Stomach (tissue), 19 donors: ENCODE results near the gene PLPP1. TPM values are rescaled to one million over a fixed set of nuclear protein-coding genes. Genes with fewer than 3 reads are reported as not detected.

Experiments used
- DNase-seq, 2 donors: peaks; one replicate each; pipeline versions ENCODE4 v3.0.0 to v3.0.0-alpha.2; 2013 to 2019
- H3K27ac ChIP-seq, 5 donors: fragments of 200-600 bp in 4 of 5; sonication (generic) in 4 of 5; one replicate each; pipeline ENCODE4 v1.5.1; 2013 to 2019; ENCODE audit warnings: mild to moderate bottlenecking in 1 of 5, moderate library complexity in 1 of 5
- H3K27me3 ChIP-seq, 3 donors: fragments of 200-600 bp; sonication (generic); one replicate each; pipeline ENCODE4 v1.5.1; 2017 to 2019; ENCODE audit warnings: mixed run types in 1 of 3
- H3K36me3 ChIP-seq, 4 donors: fragments of 200-600 bp; sonication (generic); 1 replicate in 3 of 4; 2 replicates in 1 of 4; pipeline ENCODE4 v1.5.1; 2016 to 2019
- H3K4me1 ChIP-seq, 4 donors: fragments of 200-600 bp; sonication (generic); one replicate each; pipeline ENCODE4 v1.5.1; 2016 to 2019
- H3K4me3 ChIP-seq, 4 donors: fragments of 200-600 bp; sonication (generic) in 3 of 4; one replicate each; pipeline ENCODE4 v1.5.1; 2016 to 2019; ENCODE audit warnings: mild to moderate bottlenecking in 1 of 4
- H3K9me3 ChIP-seq, 4 donors: fragments of 200-600 bp; sonication (generic); one replicate each; pipeline ENCODE4 v1.5.1; 2016 to 2019
- CTCF ChIP-seq, 7 experiments: fragments of 450-650 bp in 4 of 7; fragments of 200-600 bp in 3 of 7; sonication (generic) in 3 of 7; IDR thresholded peaks; one replicate each; pipeline ENCODE4 v1.5.1; 2016 to 2019; ENCODE audit warnings: antibody characterized with exemption in 7 of 7, control low read depth in 2 of 7, mild to moderate bottlenecking in 1 of 7
- EP300 ChIP-seq: sonication (generic); formaldehyde crosslinking; IDR thresholded peaks from one replicate; pipeline ENCODE4 v1.6.1; 2017; ENCODE audit warnings: antibody characterized with exemption
- POLR2A ChIP-seq, 4 donors: fragments of 450-650 bp; IDR thresholded peaks; one replicate each; pipeline ENCODE4 v1.6.1; 2016; ENCODE audit warnings: antibody characterized with exemption in 4 of 4, control low read depth in 2 of 4, mild to moderate bottlenecking in 1 of 4, moderate library complexity in 1 of 4
- POLR2AphosphoS5 ChIP-seq, 3 donors: sonication (generic); formaldehyde crosslinking; IDR thresholded peaks; one replicate each; pipeline ENCODE4 v1.6.1; 2016; ENCODE audit warnings: antibody characterized with exemption in 3 of 3
- WGBS, 5 donors: extraction: QIAGEN DNeasy Blood & Tissue Kit in 3 of 5; methylation state at CpG; one replicate each; pipeline versions ENCODE4 v1.1.5 to v1.1.7; 2013 to 2018; 5-methylcytosine and 5-hydroxymethylcytosine counted together
- intact Hi-C: fragments of 100-400 bp; cut with DNase I; formaldehyde crosslinking; loops from one replicate; pipeline ENCODE4 v1.15.1; 2023; ENCODE audit warnings: low total_unique reads
- long read RNA-seq, 10 donors: transcript quantifications; one replicate each; lab custom pipeline, GENCODE V29; 2026
- polyA plus RNA-seq, 3 donors: library from polyadenylated mRNA; stranded (reverse); fragments of 200-250 nt; gene quantifications; one replicate each; pipeline ENCODE4 v1.2.3, GENCODE V29; 2013
- total RNA-seq, 5 donors: library from RNA; depleted of rRNA; stranded (reverse); fragments of >200 nt; gene quantifications; one replicate each; pipeline versions ENCODE4 v1.1.0 to v1.2.3, GENCODE V29; 2014 to 2016
- donor health status: healthy with polysubstance abuse.
- donor health status: Bipolar disorder and iron deficiency.
- donor health status: healthy.

Gene PLPP1
- 100 to 1,000 TPM in 3 of 5 donors, 10 to 100 TPM in 2; 63.6 to 592 (median 175) TPM for total RNA-seq
- polyA plus RNA-seq: 10 to 100 TPM; 29.5 to 48.7 (median 32.4) TPM
- long read RNA-seq, donor 1, transcript PLPP1-202 (6 exons, 1,597 nt): major isoform, 9 of 10 reads
- long read RNA-seq, donor 1, partial matches to known transcripts: 0 of 10 reads
- long read RNA-seq, donor 1, other reads (novel, unspliced or antisense): 0 of 10 reads
- long read RNA-seq, donor 2, transcript PLPP1-202 (6 exons, 1,597 nt): major isoform, 27 of 29 reads
- long read RNA-seq, donor 2, partial matches to known transcripts: 0 of 29 reads
- long read RNA-seq, donor 2, other reads (novel, unspliced or antisense): 0 of 29 reads
- long read RNA-seq, donor 3, transcript PLPP1-202 (6 exons, 1,597 nt): major isoform, 6 of 7 reads
- long read RNA-seq, donor 3, partial matches to known transcripts: 0 of 7 reads
- long read RNA-seq, donor 3, other reads (novel, unspliced or antisense): 0 of 7 reads
- long read RNA-seq, donor 4, partial matches to known transcripts: 0 of 4 reads
- long read RNA-seq, donor 4, other reads (novel, unspliced or antisense): 0 of 4 reads
- long read RNA-seq, donor 5, transcript PLPP1-202 (6 exons, 1,597 nt): major isoform, 36 of 36 reads
- long read RNA-seq, donor 5, partial matches to known transcripts: 0 of 36 reads
- long read RNA-seq, donor 5, other reads (novel, unspliced or antisense): 0 of 36 reads
- long read RNA-seq, donor 6, transcript PLPP1-202 (6 exons, 1,597 nt): major isoform, 43 of 54 reads
- long read RNA-seq, donor 6, partial matches to known transcripts: 0 of 54 reads
- long read RNA-seq, donor 6, other reads (novel, unspliced or antisense): 9 of 54 reads
- long read RNA-seq, donor 7, transcript PLPP1-202 (6 exons, 1,597 nt): major isoform, 31 of 34 reads
- long read RNA-seq, donor 7, partial matches to known transcripts: 0 of 34 reads
- long read RNA-seq, donor 7, other reads (novel, unspliced or antisense): 0 of 34 reads
- long read RNA-seq, donor 8, transcript PLPP1-202 (6 exons, 1,597 nt): major isoform, 16 of 17 reads
- long read RNA-seq, donor 8, partial matches to known transcripts: 0 of 17 reads
- long read RNA-seq, donor 8, other reads (novel, unspliced or antisense): 0 of 17 reads
- long read RNA-seq, donor 9, transcript PLPP1-202 (6 exons, 1,597 nt): major isoform, 15 of 23 reads
- long read RNA-seq, donor 9, partial matches to known transcripts: 8 of 23 reads
- long read RNA-seq, donor 9, other reads (novel, unspliced or antisense): 0 of 23 reads
- long read RNA-seq, donor 10, partial matches to known transcripts: 0 of 3 reads
- long read RNA-seq, donor 10, other reads (novel, unspliced or antisense): 0 of 3 reads

- 0 to 1% (median 0%) methylated on average over 11 to 91 of the region's 91 CpGs for WGBS, 5 donors
- H3K27ac ChIP-seq: peak within 1 kb of the TSS; percentile 90 to 99 (median 96)
- H3K9me3 ChIP-seq: no peaks in the 10 kb centered on the region
- peaks cover 0 to 5% (median 2%) of the 10 kb centered on the region in 4 donors for H3K36me3 ChIP-seq
- DNase-seq: peak; percentile 91 to 97
- peak; percentile 56 to 89 (median 84) for TF ChIP-seq POLR2AphosphoS5 (IDR thresholded peaks at IDR 0.05)
- no peak for TF ChIP-seq EP300
- peak in 2 of 4 donors; percentile 36 to 55 for TF ChIP-seq POLR2A (IDR thresholded peaks at IDR 0.05)
- no peak for TF ChIP-seq CTCF (IDR thresholded peaks at IDR 0.05)
- H3K27me3 ChIP-seq: no peaks in the 10 kb centered on the region
- peak within 1 kb of the TSS; percentile 66 to 89 (median 72) for H3K4me3 ChIP-seq
- peaks cover 6 to 47% (median 32%) of the 10 kb centered on the region in 4 donors for H3K4me1 ChIP-seq
- intact Hi-C loops: no loop called here
Measured at GRCh38 chr5:55534436-55535198, at the start of gene PLPP1. TSS of gene PLPP1 (minus strand) at chr5:55534964. CDS start at chr5:55534629, 335 bp downstream.

GRCh38 chr5:55583578-55583977, 48.8 kb upstream of the PLPP1 start:
- no peak for TF ChIP-seq POLR2AphosphoS5 (IDR thresholded peaks at IDR 0.05)
- no peak for TF ChIP-seq EP300
- H3K27ac ChIP-seq: no peak overlapping the region
- H3K4me3 ChIP-seq: no peak overlapping the region
- 84 to 96% (median 93%) methylated on average over 9 of the region's 9 CpGs for WGBS, 5 donors
- H3K9me3 ChIP-seq: no peaks in the 10 kb centered on the region
- DNase-seq: no peak
- H3K4me1 ChIP-seq: peaks cover 0 to 39% (median 4%) of the 10 kb centered on the region in 4 donors
- intact Hi-C loops: no loop called here
- no peaks in the 10 kb centered on the region for H3K36me3 ChIP-seq
- H3K27me3 ChIP-seq: no peaks in the 10 kb centered on the region

- no peak for DNase-seq
- H3K9me3 ChIP-seq: no peaks in the 10 kb centered on the region
- TF ChIP-seq CTCF (IDR thresholded peaks at IDR 0.05): no peak
- no peak for TF ChIP-seq EP300
- no peak for TF ChIP-seq POLR2AphosphoS5 (IDR thresholded peaks at IDR 0.05)
- TF ChIP-seq POLR2A (IDR thresholded peaks at IDR 0.05): no peak
- no peaks in the 10 kb centered on the region for H3K36me3 ChIP-seq
- 18 to 46% (median 25%) methylated on average over 2 of the region's 2 CpGs for WGBS, 5 donors
- peaks cover 4 to 52% (median 14%) of the 10 kb centered on the region in 4 donors for H3K4me1 ChIP-seq
- H3K27ac ChIP-seq: peak overlapping the region in 1 of 5 donors; percentile 9
- no peaks in the 10 kb centered on the region for H3K27me3 ChIP-seq
- no peak overlapping the region for H3K4me3 ChIP-seq
- intact Hi-C loops: no loop called here
Measured at GRCh38 chr5:55582256-55582655, 47.5 kb upstream of the PLPP1 start.

GRCh38 chr5:55580042-55580441, 45.3 kb upstream of the PLPP1 start:
- 86 to 96% (median 90%) methylated on average over 6 of the region's 6 CpGs for WGBS, 5 donors

More at GRCh38 chr5:55580042-55580441, 45.3 kb upstream of the PLPP1 start:
- TF ChIP-seq POLR2AphosphoS5 (IDR thresholded peaks at IDR 0.05): no peak
- TF ChIP-seq CTCF (IDR thresholded peaks at IDR 0.05): no peak
- Histone ChIP-seq H3K27me3 (no peaks in the 10 kb centered on the region), H3K27ac (peak overlapping the region in 1 of 5 donors; percentile 75), H3K4me1 (peaks cover 12 to 65% (median 26%) of the 10 kb centered on the region in 4 donors), H3K9me3 (no peaks in the 10 kb centered on the region), H3K4me3 (no peak overlapping the region), H3K36me3 (no peaks in the 10 kb centered on the region)
- no peak for DNase-seq
- intact Hi-C loops: no loop called here
